C1 segment of cervical spinal cord (tissue), 14 donors: ENCODE results near the gene SYNE4.

Source experiments
- DNase-seq, 14 donors: peaks; one replicate each; lab custom pipeline; 2025; lab: John Stamatoyannopoulos, UW

SYNE4 gene

GRCh38 chr19:35955881-35956634 is 52.6 kb downstream of the SYNE4 start:
- no peak for DNase-seq
